NCI-H82 treated with DMSO at 0.1 percent for 48 hours (cell line): ENCODE data around the gene CELSR2.
A peak's percentile ranks its signal among the peaks of the same experiment; 100 is the strongest.
"Not testable (repeated sequence)": the region's sequence is repeated elsewhere in the genome, so short reads cannot be mapped to it uniquely, and the experiment has no call there.

Experiments used
- DNase-seq: peaks from one replicate; lab custom pipeline; 2025; ENCODE audit not compliant: unreplicated experiment; lab: John Stamatoyannopoulos, UW

The CELSR2 gene

GRCh38 chr1:109248797-109249629 lies at the start of gene CELSR2:
TSS of gene CELSR2 (plus strand) at chr1:109249539. CDS start at chr1:109250080, 541 bp downstream.
- DNase-seq: peak; percentile 39

GRCh38 chr1:109199710-109200109 lies 49.6 kb upstream of the CELSR2 start:
- no peak for DNase-seq

GRCh38 chr1:109201123-109201703 lies 48.1 kb upstream of the CELSR2 start:
- DNase-seq: peak; percentile 73

- no peak for DNase-seq
These were observed 44.9 kb upstream of the CELSR2 start for GRCh38 chr1:109204484-109204883.

GRCh38 chr1:109206339-109206738 lies 43.0 kb upstream of the CELSR2 start:
- DNase-seq: no peak

- no peak for DNase-seq
These were observed 41.8 kb upstream of the CELSR2 start for GRCh38 chr1:109207467-109208103.

- no peak for DNase-seq
These were observed 40.9 kb upstream of the CELSR2 start for GRCh38 chr1:109208394-109208793.

- no peak for DNase-seq
These were observed 40.4 kb upstream of the CELSR2 start for GRCh38 chr1:109208836-109209463.

- DNase-seq: no peak
These were observed 39.3 kb upstream of the CELSR2 start for GRCh38 chr1:109210058-109210457.

- no peak for DNase-seq
These were observed 36.0 kb upstream of the CELSR2 start for GRCh38 chr1:109213345-109213823.

GRCh38 chr1:109213824-109214693 lies 35.3 kb upstream of the CELSR2 start, which contains the start of gene SARS1:
TSS of gene SARS1 (plus strand) at chr1:109213918. CDS start at chr1:109213993, 75 bp downstream.
- DNase-seq: peak; percentile 79

- peak; percentile 92 for DNase-seq
These were observed 34.4 kb upstream of the CELSR2 start for GRCh38 chr1:109214695-109215623.

GRCh38 chr1:109216662-109217061 lies 32.7 kb upstream of the CELSR2 start:
- no peak for DNase-seq

GRCh38 chr1:109218516-109218915 lies 30.8 kb upstream of the CELSR2 start:
- DNase-seq: no peak

GRCh38 chr1:109221201-109221600 lies 28.1 kb upstream of the CELSR2 start:
- DNase-seq: not testable (repeated sequence)

GRCh38 chr1:109225308-109225707 lies 24.0 kb upstream of the CELSR2 start:
- DNase-seq: no peak

GRCh38 chr1:109225711-109226445 lies 23.5 kb upstream of the CELSR2 start:
- DNase-seq: no peak

- no peak for DNase-seq
These were observed 21.2 kb upstream of the CELSR2 start for GRCh38 chr1:109228167-109228566.
